ENCODE data around the gene MPIG6B.
A peak's percentile ranks its signal among the peaks of the same experiment; 100 is the strongest.

MPIG6B gene, protein sequence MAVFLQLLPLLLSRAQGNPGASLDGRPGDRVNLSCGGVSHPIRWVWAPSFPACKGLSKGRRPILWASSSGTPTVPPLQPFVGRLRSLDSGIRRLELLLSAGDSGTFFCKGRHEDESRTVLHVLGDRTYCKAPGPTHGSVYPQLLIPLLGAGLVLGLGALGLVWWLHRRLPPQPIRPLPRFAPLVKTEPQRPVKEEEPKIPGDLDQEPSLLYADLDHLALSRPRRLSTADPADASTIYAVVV

DNA sequence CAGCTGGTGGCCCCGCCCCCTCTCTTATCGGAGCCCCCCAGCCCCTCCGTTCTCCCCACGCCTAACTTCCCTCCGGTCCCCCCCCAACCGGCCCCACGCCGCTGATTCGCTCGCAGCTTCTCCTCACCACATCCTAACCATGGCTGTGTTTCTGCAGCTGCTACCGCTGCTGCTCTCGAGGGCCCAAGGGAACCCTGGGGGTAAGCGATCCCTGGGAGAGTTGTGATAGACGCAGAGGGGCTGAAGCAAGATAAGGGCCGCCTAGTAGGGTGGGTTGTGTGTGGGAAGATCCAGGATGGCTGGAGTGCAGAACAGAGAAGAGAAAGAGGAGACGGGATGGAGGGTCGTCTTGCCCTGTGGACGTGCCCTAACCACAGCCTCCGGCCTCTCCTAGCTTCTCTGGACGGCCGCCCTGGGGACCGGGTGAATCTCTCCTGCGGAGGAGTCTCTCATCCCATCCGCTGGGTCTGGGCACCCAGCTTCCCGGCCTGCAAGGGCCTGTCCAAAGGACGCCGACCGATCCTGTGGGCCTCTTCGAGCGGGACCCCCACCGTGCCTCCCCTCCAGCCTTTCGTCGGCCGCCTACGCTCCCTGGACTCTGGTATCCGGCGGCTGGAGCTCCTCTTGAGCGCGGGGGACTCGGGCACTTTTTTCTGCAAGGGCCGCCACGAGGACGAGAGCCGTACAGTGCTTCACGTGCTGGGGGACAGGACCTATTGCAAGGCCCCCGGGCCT lies at the start of gene MPIG6B:
Gene MPIG6B, plus strand, starts transcription at position 129 of the 735 bp plus-strand sequence. Its CDS starts 11 bp downstream, at position 140.
- no peak for DNase-seq (ENCODE audit: low read depth, low spot score)

DNA sequence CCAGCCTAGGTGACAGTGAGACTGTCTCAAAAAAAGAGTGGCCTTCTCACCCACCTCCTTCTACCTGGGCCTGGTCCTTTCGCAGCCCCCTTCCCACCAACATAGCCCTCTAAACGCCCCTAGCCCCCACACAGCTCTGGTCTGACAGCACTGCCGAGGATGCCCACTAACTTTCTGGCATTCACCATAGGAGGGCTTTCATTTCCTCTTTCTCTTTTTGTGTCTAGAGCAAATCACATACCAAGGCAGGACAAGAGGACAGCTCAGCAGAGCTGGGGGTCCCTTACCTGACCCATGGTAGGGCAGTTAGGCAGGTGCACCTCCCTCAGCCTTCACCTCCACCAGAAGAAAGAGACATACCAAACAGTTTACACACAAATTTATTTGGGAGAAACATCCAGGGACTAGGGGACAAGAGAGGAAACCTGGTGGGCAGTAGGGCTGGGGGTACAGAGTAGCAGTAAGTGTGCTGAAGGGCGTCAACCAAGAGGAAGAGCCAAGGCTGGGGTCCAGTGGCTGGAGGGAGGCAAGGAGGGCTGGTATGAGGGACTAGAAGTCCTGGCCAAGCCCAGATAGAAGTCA lies 46.8 kb upstream of the MPIG6B start:
- no peak for DNase-seq (ENCODE audit: low read depth, low spot score)

DNA sequence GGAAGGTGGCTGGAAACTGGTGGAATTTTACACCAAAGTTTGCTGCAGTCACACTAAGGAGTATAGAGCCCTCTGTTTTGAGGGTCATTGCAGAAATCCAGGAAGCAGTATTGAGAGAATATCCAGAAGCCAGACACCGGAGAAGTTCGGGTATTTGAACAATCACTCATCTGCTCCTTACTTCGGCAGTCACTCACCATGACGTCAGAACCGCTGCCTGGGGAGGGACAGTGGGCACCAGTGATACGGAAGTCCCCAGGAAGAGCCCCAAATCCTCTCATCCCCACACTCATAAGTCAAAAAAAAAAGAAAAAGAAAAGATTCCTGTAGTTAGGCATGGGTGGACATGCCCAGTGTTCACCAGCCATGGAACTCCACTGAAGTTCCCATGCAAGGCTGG lies 46.3 kb upstream of the MPIG6B start:
- no peak for DNase-seq (ENCODE audit: low read depth, low spot score)

DNA sequence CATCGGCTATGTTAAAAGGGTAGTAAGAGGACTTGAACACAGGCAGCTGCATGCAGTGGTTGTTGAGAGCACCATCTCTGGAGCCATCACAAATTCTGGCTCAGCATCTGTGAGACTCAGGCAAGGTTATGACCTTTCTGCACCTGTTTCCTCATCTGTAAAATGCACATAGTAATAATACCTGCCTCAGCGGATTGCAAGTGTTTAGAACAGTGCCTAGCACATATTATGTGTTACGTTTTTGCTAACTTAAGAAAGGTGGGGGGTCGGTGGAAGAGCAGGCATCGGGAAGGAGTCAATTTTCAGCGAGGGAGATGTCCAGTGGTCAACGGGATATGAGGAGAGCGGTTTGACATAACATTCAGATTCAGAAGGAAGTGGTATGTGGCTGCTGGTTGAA lies 45.2 kb upstream of the MPIG6B start:
- DNase-seq (ENCODE audit: low read depth, low spot score) = no peak

DNA sequence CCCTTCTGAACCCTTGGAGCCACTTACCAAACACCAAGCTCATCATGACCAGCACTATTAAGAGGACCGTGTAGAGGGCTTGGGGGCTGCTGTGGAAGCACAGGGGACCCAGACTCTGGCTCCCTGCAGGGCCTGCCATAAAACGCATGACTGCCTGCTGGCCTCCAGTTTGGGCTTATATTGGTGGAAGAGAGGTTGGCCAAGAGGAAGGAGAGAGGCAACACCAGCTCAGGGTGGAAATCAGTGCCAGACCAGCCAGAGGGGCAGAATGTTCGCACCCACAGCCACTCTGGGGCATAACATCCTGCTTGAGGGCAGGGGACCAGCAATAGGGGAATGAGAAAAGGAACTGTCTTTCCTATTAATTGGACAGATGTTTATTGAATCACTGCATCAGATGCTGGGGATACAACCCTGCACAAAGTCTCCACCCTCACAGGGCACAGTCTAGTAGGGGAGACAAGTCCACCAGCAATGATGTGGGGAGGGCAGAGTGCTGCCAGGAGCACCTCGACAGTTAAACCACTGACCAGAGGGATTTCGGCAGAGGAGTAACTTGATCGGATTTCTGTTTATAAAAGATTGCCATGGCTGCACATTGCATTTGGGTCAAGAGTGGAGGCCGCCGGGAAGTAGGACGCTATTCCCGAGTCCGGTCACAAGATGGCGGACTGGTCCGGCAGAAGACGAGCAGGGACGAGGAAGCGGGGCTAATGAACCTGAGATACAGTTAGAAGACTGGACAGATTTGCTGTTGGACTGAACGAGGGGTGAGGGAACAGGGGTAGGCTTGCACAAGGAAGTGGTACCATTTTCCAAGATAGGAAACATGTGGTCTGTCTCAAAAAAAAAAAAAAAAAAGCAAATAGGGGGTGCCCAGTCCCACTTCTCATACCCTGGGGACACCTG lies 42.7 kb upstream of the MPIG6B start, which contains the start of gene LY6G5C:
Gene LY6G5C, minus strand, starts transcription at position 842 of the 909 bp plus-strand sequence. Its CDS starts 694 bp downstream, at position 148.
- DNase-seq (ENCODE audit: low read depth, low spot score) = peak; percentile 85

DNA sequence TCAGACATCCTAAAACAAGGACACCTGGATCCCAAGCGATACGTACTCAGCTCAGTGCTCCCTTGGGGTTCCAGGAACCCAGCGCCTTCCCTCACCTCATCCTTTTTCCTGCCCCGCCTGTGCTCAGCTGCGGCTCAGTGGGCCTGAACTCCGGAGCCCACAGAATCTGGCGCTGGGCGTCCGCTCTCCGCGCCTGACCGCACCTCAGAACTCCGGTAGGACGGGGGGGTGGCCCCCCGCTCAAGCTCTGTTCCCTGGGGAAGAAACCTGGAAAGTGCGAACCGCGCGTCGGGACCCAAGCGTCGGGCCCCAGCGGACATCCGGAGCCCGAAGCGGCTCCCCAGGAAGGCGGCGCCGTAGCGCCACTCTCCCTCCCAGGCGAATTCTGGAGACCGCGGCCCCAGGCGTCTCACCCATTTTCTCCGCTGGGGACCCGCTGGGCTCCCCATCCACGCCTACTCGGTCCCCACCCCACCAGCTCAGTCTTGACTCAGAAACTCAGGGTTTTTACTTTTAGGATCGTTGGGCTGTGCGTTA lies 42.0 kb upstream of the MPIG6B start:
- DNase-seq (ENCODE audit: low read depth, low spot score) = peak; percentile 54

DNA sequence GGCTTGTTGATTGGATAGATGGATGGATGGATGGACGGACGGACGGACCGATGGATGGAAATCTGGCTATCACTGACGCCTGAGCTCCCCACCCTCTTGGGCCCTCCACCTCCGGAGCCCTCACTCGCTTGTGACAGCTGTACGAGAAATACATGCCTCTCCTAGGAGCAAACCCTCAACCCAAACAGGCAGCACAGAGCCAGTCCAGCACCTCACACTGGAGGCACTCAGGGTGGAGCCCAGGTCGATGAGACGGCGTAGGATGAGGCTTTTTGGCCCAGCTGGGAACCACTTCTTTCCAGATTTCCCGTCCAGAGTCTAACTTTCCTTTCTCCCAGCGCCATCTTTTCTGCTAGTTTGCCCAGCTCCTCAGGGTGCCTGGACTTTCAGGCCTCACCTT lies 39.6 kb upstream of the MPIG6B start:
- DNase-seq (ENCODE audit: low read depth, low spot score) = no peak

DNA sequence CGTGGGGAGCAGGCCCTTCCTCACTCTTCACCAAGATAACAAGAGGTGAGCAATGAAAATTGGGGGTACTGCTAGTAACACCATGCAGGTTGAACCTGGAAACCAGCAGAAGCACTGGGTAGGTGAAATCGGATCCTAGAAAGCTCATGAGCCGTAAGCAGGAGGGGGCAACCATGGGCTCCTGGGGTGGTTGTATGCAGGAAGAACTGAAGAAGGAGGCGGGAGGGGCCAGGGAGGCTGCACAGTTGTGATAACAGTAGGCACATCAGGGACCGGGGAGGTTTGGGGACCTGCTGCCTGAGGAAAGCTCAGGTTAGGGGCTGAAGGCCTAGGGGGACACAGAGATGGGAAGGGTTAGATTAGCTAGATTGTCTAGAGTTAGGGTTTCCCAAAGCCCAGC lies 36.7 kb upstream of the MPIG6B start:
- no peak for DNase-seq (ENCODE audit: low read depth, low spot score)

DNA sequence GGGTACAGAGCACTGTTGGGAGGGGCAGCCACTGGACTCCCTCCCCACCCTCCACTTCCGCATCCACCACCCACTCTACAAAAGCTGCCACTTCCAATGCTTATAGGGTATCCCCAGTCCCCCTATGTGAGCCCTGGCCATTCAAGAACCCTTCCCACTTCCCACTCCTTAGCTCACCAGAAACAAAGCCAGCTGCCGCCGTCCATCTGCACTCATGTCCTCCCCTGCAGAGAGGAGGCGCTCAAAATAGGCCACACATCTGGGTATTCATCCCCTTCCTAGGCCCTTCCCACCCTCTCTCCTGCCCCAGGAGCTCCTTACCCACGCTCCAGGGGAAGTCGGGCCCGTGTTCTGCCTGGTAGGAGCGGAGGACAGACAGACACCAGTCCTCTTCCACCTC lies 35.9 kb upstream of the MPIG6B start:
- DNase-seq (ENCODE audit: low read depth, low spot score) = no peak

DNA sequence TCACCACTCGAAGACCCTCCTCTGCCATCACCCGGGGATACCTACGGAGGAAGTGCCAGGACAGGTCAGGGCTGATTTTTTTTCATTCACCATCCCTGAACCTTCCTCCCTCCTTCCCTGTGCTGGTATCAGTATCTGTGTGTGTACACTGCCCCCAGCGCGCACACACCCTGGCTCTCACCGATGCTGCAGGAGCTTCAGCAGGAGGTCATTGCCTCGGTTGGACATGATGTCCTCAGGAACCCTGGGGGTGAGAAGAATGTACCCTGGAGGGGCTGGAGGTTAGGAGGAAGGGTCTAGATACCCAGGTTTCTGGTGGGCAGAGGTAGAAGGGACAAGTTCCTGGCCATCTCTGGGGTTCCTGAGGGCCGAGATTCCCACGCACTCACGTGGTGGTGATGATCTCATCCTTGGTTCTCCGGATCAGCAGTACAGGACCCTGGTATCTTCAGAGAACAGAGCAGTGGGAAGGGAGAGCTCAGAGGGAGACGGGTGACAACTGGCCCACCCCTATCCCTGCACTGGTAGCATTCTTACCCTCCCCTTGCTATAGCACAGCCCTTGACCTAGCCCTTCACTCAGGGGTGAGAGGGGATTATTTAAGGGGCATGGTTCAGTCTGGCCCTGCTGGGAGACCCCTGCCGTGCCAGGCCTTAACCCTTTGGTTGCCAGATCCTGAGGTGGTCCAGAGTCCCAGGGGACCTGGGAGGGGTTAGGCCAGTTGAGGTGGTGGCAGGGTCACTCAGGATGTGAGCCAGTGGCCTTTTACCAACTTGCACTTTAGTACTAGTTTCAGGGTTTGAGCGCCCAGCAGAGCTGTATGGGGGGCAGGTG lies 35.1 kb upstream of the MPIG6B start:
- DNase-seq (ENCODE audit: low read depth, low spot score) = no peak

DNA sequence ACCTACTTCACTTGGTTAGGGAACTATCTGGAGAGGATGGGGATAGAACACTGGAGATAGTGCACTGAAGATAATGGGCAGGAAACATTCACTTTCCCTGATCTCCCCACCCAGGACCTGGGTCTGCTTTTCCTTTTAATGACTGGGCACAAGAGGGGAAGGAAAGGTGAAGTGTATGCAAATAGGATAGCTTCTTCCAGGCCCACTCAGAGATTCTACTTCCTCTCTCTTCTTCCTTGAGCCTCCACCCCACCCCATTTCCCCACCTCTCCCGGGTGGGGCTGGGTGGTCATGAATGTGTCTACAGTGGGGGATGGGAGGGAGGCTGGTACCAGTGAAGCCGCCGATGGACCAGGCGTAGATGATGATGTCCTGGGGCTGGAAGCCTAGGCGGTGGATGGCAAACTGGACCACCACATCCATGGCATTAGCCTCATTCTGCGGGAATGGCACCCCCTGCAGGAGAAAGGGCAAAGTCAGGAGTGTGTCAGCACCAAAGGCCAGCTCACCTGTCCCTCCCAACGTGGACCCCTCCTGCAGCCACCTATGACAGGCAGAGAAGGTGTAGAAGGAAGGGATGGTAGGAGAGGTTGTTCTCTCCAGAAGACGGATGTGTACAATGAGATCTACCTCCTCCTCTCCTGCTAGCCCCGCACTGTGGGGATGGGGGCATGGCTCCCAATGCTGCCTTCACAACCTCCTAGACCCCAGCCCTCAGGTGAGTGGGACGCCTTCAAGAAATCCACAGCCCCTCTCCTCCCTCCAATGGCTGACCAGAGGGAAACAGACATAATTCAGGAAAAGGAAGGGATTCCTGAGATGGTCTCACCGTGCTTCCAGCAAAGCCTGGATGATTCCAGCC lies 33.7 kb upstream of the MPIG6B start:
- DNase-seq (ENCODE audit: low read depth, low spot score) = peak; percentile 23

DNA sequence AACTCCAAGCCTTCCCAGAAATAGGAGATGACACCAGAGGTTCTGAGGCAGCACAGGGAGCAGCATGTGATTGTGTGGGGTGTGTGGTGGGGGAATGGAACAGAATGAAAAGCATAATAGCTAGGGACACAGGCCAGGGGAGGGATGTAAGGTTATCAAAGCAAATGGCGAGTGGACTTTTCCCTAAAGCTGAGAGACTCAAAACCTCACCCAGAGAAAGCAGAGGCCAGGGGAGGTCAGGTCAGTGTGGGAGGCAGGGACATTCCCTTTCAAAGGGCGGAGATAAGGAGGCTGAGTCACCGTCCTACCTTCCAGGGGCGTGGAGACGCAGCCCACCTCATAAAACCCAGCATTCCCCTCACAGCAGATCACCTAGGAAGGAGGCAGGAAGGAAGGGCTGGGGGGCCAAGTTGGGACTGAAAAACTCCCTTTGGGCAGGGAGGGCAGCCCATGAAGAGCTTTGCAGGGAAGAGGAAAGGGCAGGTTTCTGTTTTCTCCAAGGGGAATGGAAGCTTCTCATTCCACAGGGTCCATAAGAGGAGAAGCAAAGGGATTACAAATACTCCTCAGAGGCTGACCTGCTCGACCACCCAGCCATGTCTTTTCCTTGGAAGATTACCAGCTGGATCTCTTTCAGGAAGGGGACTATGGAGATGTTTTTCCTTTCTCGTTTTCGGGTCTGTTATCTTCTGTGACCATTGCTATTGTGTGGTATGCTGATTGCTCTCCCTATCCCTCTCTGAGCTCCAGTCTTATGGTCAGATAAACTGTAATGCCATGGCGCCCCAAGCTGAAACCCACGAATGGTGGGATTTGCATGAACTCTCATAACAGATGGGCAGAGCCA lies 32.7 kb upstream of the MPIG6B start:
- peak; percentile 74 for DNase-seq (ENCODE audit: low read depth, low spot score)

DNA sequence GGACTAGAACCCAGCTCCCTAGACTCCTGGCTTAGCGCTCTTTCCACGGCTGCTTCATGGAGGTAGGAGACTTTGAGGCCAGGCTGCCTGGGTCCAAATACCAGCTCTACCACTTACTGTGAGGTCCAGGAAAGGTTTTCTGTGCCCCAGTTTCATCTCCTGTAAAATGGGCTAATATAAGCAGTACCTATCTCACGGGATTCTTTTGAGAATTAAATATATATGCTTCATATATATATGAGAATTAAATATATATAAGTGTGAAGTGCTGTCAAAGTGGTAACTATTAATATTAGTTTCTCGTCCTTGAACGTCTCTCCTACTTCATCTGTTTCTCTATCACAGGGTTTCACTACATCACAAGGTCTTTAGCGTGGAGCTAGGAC lies 32.1 kb upstream of the MPIG6B start:
- DNase-seq (ENCODE audit: low read depth, low spot score) = no peak

DNA sequence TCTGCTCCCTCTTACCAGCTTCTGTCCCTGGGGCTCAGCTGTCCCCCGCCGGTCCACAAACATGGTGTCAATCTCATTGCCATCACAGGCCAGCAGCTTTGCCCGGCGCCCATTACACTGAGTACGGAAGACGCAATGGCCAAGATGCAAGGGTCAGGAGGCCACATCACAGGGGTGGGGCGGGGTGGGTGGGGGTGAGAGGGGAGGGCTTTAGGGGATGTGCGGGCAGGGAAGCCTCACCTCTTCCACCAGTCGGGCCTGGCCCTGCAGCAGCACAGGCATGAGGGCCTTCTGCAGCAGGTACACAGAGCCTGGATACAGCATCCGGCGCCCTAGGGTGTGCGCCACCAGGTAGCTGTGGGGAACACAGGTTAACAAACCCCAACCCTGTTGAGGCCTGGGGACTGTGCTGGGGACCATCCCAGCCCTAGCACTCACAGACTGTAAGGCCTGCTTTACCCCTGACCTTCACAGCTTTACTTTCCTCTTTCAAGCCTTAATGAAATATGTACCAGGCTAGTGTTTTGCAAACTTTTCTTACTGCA lies 31.5 kb upstream of the MPIG6B start:
- no peak for DNase-seq (ENCODE audit: low read depth, low spot score)

DNA sequence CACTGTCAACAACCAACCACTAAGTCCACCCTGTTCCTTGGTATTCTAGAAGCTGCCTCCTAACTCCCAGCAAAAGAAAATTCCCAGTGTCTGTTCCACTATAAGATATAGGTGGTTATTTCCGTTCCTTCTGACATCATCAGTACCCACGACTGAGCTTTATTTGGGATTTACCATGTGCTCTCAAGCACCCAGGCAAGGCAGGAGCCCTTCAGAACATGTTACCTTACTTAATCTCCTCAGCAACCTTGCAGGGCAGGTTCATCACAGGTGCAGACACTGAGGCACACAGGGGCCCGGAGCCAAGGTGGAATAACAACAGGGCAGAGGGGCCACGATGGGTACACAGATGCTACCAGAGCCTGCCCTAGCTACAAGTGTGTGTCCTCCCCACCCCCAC lies 30.8 kb upstream of the MPIG6B start:
- DNase-seq (ENCODE audit: low read depth, low spot score) = no peak

DNA sequence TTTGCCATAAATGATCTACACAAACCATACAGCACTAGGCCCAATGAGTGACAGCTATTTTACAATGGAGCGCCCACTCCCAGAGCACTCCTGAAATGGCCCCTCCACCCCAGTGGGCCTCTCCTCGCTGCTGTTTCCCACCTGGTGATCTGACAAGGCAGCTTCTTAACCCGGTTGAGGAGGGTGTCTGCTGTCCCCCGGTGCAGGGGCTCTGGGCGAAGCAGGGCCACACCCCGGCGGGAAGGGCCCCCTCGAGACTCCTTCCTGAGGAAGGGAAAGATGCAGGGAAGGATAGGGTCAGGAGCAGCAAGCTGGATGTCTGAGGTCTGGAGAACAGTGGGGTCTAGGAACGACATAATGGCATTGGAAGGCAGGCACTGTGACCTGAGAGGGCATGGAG lies 30.3 kb upstream of the MPIG6B start:
- DNase-seq (ENCODE audit: low read depth, low spot score) = no peak

DNA sequence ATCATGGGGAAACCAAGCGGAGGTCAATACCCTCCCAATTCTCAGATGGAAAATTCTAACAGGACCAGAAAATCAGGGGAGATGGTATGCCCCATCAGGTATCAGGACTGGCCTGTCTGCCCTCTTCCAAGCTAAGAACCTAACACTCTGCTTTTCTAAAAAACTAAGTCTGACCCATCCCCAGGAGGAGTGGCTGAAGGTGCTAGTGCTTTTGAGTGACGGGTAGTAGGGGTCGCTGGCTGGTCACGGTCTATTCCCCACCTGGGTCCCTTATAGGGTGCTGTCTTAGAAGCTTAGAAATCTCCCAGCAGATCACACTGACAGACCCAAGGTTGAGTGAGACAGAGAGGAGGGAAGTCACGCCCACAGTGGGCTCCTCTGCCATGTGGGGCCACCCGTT lies 29.6 kb upstream of the MPIG6B start:
- no peak for DNase-seq (ENCODE audit: low read depth, low spot score)

DNA sequence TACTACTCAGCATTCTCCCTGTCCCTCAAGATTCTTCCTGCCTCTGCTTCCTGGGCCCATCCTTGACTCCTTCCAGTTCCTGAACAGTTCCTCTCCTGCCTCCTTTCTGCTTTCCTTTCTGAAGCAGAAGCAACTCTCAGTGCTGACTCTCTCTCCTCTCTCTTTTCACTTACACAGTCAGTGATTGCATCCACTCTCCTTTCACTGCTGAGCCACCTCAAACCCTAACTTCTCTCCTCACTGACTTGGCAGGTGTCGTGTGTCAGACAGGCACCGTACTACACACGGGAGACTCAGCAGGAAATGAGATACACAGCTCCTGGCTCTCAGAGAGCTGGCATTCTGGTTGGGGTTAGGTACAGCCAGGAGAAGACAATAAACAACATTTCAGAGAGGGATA lies 25.6 kb upstream of the MPIG6B start:
- no peak for DNase-seq (ENCODE audit: low read depth, low spot score)
